Stimulated activated naive CD8-positive, alpha-beta T cell treated with anti-CD3 and anti-CD28 coated beads, Interleukin-15, amount 100 ng/mL, for 72 hours (primary cell): Measurements from ENCODE around the gene SNAPC4.
"Not testable (repeated sequence)": the region's sequence is repeated elsewhere in the genome, so short reads cannot be mapped to it uniquely, and the experiment has no call there.

Experiments used
- ATAC-seq: fragments of 150-1000 bp; cut with Tn5 transposase; 2 replicates; pipeline ENCODE4 v1.10.0; 2021; ENCODE audit warnings: mild to moderate bottlenecking, moderate library complexity
- DNase-seq, 2 donors: peaks; one replicate each; pipeline ENCODE4 v3.0.0; 2021 to 2022
- H3K27ac Mint-ChIP-seq, 2 donors: one replicate each; pipeline ENCODE4 v1.8.0; 2022; ENCODE audit warnings: mild to moderate bottlenecking in 2 of 2, mixed read lengths in 2 of 2, moderate library complexity in 2 of 2
- H3K27me3 Mint-ChIP-seq: one replicate; pipeline ENCODE4 v1.8.0; 2022; ENCODE audit warnings: mixed read lengths
- H3K4me1 Mint-ChIP-seq: one replicate; pipeline ENCODE4 v1.8.0; 2022; ENCODE audit warnings: mild to moderate bottlenecking, mixed read lengths
- H3K4me3 Mint-ChIP-seq, 2 donors: one replicate each; pipeline ENCODE4 v1.8.0; 2022; ENCODE audit warnings: mild to moderate bottlenecking in 2 of 2, mixed read lengths in 2 of 2, moderate library complexity in 1 of 2
- H3K9me3 Mint-ChIP-seq, 2 donors: one replicate each; pipeline ENCODE4 v1.8.0; 2022; ENCODE audit warnings: mixed read lengths in 2 of 2

SNAPC4 gene

GRCh38 chr9:136405904-136406303 is 5.9 kb upstream of the SNAPC4 start:
- not testable (repeated sequence) for H3K4me3 Mint-ChIP-seq, ATAC-seq, H3K27me3 Mint-ChIP-seq, DNase-seq, H3K27ac Mint-ChIP-seq, H3K9me3 Mint-ChIP-seq
- H3K4me1 Mint-ChIP-seq: peaks cover 87% of the 10 kb centered on the region

GRCh38 chr9:136405481-136405880 is 5.5 kb upstream of the SNAPC4 start:
- DNase-seq: no peak
- ATAC-seq: no peak
- Mint-ChIP-seq H3K27ac (peak overlapping the region in 1 of 2 donors; percentile 42), H3K27me3 (no peaks in the 10 kb centered on the region), H3K4me1 (peaks cover 90% of the 10 kb centered on the region), H3K9me3 (no peaks in the 10 kb centered on the region), H3K4me3 (peak overlapping the region in 1 of 2 donors; percentile 75)

GRCh38 chr9:136404801-136405136 is 4.8 kb upstream of the SNAPC4 start:
- peaks cover 89% of the 10 kb centered on the region for H3K4me1 Mint-ChIP-seq
- H3K4me3 Mint-ChIP-seq: peak overlapping the region; percentile 71 to 75

GRCh38 chr9:136403915-136404800 is 4.2 kb upstream of the SNAPC4 start:
- no peaks in the 10 kb centered on the region for H3K9me3 Mint-ChIP-seq
- peak; percentile 62 for ATAC-seq
- peaks cover 86% of the 10 kb centered on the region for H3K4me1 Mint-ChIP-seq
- no peaks in the 10 kb centered on the region for H3K27me3 Mint-ChIP-seq
- peak overlapping the region; percentile 71 to 75 for H3K4me3 Mint-ChIP-seq
- H3K27ac Mint-ChIP-seq: peak overlapping the region; percentile 44 to 59
- peak; percentile 55 to 74 for DNase-seq

More at GRCh38 chr9:136404801-136405136, 4.8 kb upstream of the SNAPC4 start:
- H3K27me3 Mint-ChIP-seq: no peaks in the 10 kb centered on the region
- no peak overlapping the region for H3K27ac Mint-ChIP-seq
- no peaks in the 10 kb centered on the region for H3K9me3 Mint-ChIP-seq
- DNase-seq (no peak), ATAC-seq (no peak)

DNA sequence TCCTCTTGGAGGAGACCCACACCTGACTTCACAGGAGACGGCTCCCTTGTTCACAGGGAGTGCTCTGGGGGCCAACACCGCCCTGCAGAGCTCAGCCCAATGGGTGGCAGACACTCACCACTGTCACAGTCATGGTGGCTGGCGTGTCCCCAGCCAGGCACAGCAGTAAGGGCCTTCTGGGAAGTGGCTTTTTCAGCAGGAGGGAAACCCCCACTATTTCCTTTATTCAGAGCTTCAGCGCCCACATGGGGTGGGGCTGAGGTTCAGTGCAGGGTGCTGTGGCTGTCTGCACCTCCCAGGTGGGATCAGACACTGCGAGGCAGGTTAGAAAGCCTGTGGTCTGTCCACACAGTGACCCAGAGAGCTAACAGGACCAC is 3.6 kb upstream of the SNAPC4 start:
- no peaks in the 10 kb centered on the region for H3K9me3 Mint-ChIP-seq
- H3K4me1 Mint-ChIP-seq: peaks cover 86% of the 10 kb centered on the region
- ATAC-seq (peak; percentile 87), DNase-seq (peak; percentile 79 to 87)
- no peaks in the 10 kb centered on the region for H3K27me3 Mint-ChIP-seq
- peak overlapping the region; percentile 54 to 91 for H3K27ac Mint-ChIP-seq
- peak overlapping the region; percentile 71 to 75 for H3K4me3 Mint-ChIP-seq

DNA sequence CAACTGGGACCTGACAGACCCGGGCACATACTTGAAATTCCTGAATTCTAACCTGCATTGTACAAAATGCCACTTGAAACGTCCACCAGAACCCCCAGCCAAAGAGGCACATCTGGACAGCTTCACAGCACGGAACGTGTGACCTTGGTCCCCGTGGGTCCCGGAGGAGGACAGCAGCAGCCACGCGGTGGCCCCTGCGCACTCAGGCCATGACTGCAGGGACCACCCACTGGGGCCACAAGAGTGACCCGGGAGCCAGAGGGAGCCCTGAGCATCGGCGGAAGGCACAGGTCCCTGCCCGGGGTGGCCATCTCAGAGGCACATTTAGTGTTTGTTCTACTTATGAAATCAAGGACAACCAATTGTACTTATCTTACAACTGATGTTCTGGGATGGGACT is 2.1 kb upstream of the SNAPC4 start:
- Mint-ChIP-seq H3K27ac (no peak overlapping the region), H3K4me3 (no peak overlapping the region), H3K9me3 (no peaks in the 10 kb centered on the region), H3K4me1 (peaks cover 81% of the 10 kb centered on the region), H3K27me3 (no peaks in the 10 kb centered on the region)
- DNase-seq (no peak), ATAC-seq (no peak)

- Mint-ChIP-seq H3K27me3 (no peaks in the 10 kb centered on the region), H3K4me3 (peak overlapping the region; percentile 19 to 51), H3K27ac (no peak overlapping the region), H3K4me1 (peaks cover 80% of the 10 kb centered on the region), H3K9me3 (no peaks in the 10 kb centered on the region)
- DNase-seq: no peak
- ATAC-seq: no peak
Measured at GRCh38 chr9:136401173-136401922, 1.4 kb upstream of the SNAPC4 start.

GRCh38 chr9:136399176-136400037 is 563 bp downstream of the SNAPC4 start:
- ATAC-seq: peak; percentile 40
- Mint-ChIP-seq H3K4me3 (peak overlapping the region; percentile 91 to 93), H3K9me3 (no peaks in the 10 kb centered on the region), H3K27ac (peak overlapping the region; percentile 7 to 87), H3K4me1 (peaks cover 63% of the 10 kb centered on the region), H3K27me3 (no peaks in the 10 kb centered on the region)
- DNase-seq: peak; percentile 32 to 61

GRCh38 chr9:136398286-136398685 is 1.7 kb downstream of the SNAPC4 start:
- Mint-ChIP-seq H3K9me3 (no peaks in the 10 kb centered on the region), H3K27me3 (no peaks in the 10 kb centered on the region), H3K27ac (no peak overlapping the region), H3K4me1 (peaks cover 51% of the 10 kb centered on the region), H3K4me3 (peak overlapping the region; percentile 91 to 93)
- no peak for DNase-seq
- no peak for ATAC-seq

DNA sequence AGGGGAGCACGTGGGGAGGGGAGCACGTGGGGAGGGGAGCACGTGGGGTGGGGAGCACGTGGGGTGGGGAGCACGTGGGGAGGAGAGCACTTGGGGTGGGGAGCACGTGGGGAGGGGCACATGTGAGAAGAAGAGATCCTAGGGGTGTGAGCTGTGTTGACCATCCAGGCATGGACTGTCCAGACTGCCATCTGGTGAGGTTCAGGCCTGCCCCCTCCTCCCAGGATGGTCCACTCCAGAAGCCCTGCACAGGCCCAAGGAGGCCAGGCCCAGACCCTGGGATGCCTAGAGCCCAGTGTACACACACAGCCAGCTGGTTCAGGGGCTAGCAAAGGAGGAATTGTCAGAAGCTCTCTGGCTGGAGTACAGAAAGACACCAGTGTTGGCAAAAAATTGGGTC is 2.3 kb downstream of the SNAPC4 start:
- Mint-ChIP-seq H3K27me3 (no peaks in the 10 kb centered on the region), H3K27ac (no peak overlapping the region), H3K4me1 (peaks cover 47% of the 10 kb centered on the region), H3K4me3 (peak overlapping the region in 1 of 2 donors; percentile 15), H3K9me3 (no peaks in the 10 kb centered on the region)
- DNase-seq: no peak
- no peak for ATAC-seq

DNA sequence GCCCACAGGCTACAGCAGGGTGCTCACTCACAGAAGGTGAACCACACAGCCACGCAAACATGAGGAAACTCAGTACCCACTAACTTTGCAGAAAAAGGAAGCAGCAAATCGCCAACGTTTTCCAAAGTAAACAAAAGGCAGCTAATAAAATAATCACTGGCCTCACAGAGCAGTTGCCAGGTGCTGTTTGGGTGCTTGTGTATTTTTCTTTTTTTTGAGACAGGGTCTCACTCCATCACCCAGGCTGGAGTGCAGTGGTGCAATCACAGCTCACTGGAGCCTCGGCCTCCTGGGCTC is 3.8 kb downstream of the SNAPC4 start:
- DNase-seq (no peak), ATAC-seq (no peak)
- no peak overlapping the region for H3K4me3 Mint-ChIP-seq
- no peak overlapping the region for H3K27ac Mint-ChIP-seq
- peaks cover 32% of the 10 kb centered on the region for H3K4me1 Mint-ChIP-seq
- H3K27me3 Mint-ChIP-seq: no peaks in the 10 kb centered on the region
- H3K9me3 Mint-ChIP-seq: no peaks in the 10 kb centered on the region

DNA sequence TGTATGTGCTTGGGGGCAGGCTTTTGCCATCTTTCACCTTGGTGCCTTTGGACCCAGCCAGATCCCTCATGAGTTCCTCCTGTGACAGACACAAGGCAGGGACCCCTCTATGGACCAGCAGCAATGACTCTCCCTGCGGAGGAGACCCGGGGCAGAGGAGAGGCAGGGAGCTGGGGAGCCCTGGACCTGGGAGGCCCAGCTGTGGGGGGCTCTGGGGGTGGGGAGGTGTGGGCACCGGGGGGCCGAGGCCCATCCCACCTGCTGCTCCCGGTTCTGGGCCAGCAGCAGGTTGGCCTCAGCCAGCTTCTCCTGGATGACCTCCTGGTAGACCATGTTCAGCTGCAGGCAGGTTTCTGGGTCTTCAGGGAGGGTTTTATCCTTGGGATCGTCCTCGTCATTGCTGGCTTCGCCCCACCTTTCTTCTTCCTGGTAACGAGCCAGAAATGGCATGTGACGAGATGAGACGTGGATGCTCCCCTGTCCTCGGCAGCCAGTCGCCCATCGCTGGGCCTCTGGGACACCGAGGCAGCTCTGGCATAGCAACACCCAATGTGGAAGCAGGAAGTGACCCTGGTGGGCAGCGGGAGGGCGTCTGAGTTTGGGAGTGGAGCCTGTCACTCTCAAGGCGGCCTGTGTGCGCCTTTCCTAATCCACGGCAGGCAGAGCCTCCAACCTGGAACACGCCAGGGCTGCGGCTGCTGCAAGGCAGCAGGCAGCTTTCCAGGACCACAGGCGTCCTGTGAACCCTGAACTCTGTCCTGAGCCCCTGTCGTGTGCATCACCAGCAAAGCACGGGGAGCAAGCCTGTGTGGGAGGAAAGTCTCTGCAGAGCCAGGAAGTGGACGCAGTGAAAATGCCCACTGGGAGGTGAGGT is 4.4 kb downstream of the SNAPC4 start:
- Mint-ChIP-seq H3K9me3 (no peaks in the 10 kb centered on the region), H3K27ac (no peak overlapping the region), H3K4me1 (peaks cover 26% of the 10 kb centered on the region), H3K4me3 (no peak overlapping the region), H3K27me3 (no peaks in the 10 kb centered on the region)
- DNase-seq (no peak), ATAC-seq (no peak)

- Mint-ChIP-seq H3K4me1 (peaks cover 23% of the 10 kb centered on the region), H3K27ac (no peak overlapping the region), H3K27me3 (no peaks in the 10 kb centered on the region), H3K9me3 (no peaks in the 10 kb centered on the region), H3K4me3 (no peak overlapping the region)
- ATAC-seq (no peak), DNase-seq (no peak)
Measured at GRCh38 chr9:136395020-136395340, 5.0 kb downstream of the SNAPC4 start.

- Mint-ChIP-seq H3K27ac (peak overlapping the region in 1 of 2 donors; percentile 12), H3K4me1 (peaks cover 23% of the 10 kb centered on the region), H3K27me3 (no peaks in the 10 kb centered on the region), H3K9me3 (no peaks in the 10 kb centered on the region), H3K4me3 (no peak overlapping the region)
- ATAC-seq (no peak), DNase-seq (no peak)
Measured at GRCh38 chr9:136394312-136395019, 5.5 kb downstream of the SNAPC4 start.
